ENCODE results near the gene PKIB. TPM values are rescaled to one million over a fixed set of nuclear protein-coding genes. Genes with fewer than 3 reads are reported as not detected.
"Not testable (repeated sequence)": the region's sequence is repeated elsewhere in the genome, so short reads cannot be mapped to it uniquely, and the experiment has no call there.

PKIB gene
- 1.9 and 8.5 TPM in 2 replicates for total RNA-seq

DNA sequence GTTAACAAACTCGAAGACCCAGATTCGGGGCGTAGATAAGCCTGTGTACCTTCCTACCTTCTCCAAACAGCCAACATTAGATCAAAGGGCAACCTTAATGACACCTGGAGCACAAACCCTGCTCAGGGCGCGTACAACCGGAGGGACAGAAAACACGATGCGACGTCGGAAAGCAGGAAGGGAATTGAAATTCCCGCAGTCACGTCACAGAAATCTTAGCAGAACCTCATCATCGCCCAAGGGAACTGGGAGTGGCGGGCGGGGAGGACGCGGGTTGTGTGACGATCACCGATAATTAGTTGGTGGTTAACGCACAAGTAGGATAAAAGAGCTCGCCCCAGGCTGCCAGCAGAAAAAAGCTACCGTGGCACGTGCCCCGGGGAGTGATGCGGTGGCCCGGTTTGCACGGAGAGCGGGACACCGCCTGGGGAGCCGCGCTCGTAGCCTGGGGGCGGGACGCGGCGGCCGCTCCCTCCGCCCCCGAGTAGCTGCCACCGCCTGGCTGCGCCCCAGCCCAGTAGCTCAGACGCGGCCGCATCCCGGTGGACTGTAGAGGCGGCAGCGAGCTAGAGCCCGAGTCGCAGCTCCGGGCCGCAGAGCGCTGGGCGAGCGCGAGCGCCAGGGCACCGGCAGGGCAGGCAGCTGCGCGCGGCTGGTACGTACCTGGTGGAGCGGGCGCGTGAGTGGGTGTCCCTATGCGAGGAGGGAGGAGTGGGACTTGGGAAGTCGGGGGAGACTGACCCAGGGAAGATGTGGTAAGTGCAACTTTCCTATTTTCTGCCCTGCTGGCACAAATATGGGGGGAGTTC, at the start of gene PKIB:
Gene PKIB (plus strand): TSS at position 525 of the 809 bp plus-strand sequence. CDS start 107,390 bp downstream, outside the sequence.
- no peak for DNase-seq (ENCODE audit: extremely low read depth, low read depth, low spot score)

DNA sequence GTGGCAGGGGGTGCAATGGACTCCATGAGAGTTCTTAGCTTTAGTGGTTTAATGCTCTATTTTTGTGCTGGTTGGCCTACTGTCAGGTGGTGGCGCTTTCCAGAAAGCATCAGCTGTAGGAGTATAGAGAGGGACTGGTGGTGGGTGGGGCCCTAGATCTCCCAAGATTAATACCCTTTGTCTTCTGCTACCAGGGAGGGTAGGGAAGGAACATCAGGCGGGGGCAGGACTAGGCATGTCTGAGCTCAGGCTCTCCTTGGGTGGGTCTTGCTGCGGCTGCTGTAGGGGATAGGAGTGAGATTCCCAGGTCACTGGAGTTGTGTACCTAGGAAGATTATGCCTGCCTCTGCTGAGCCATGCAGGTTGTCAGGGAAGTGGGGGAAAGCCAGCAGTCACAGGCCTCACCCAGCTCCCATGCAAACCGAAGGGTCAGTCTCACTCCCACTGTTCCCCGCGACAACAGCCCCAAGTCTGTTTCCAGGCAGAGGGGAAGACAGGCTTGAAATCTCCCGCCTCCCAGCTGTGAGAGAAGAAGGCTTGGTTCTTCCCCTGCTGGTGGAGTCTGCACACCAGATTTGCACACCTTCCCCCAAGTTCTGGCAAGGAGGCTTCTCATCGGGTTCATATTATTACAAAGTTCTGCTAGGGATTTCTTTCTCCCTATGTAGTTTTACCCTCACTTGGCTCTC, 46.7 kb upstream of the PKIB start:
- no peak for DNase-seq (ENCODE audit: extremely low read depth, low read depth, low spot score)

- DNase-seq (ENCODE audit: extremely low read depth, low read depth, low spot score), result no peak
Observed at GRCh38 chr6:122564230-122564629, 46.0 kb upstream of the PKIB start.

- no peak for DNase-seq (ENCODE audit: extremely low read depth, low read depth, low spot score)
Observed at GRCh38 chr6:122565708-122566107, 44.5 kb upstream of the PKIB start.

- DNase-seq (ENCODE audit: extremely low read depth, low read depth, low spot score), result no peak
Observed at GRCh38 chr6:122567034-122567433, 43.2 kb upstream of the PKIB start.

DNA sequence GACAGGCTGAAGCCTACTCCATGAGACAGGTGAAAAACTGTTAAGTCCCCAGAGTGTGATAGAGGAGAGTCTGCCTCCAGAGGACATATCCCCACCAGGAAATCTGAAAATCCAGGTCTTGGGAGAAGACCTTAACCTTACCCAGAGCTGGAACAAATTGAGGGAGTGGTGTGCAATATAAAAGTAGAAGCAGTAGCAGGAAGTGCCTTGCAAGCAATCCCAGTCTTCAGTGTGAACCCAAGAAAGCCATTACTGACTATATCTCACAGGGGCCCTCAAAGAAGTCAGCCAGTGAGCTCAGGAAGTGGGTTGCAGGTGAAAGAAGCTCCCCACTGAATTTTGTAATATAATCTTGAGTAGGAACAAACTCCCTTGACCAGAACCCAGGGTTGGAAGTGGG, 41.9 kb upstream of the PKIB start:
- no peak for DNase-seq (ENCODE audit: extremely low read depth, low read depth, low spot score)

- no peak for DNase-seq (ENCODE audit: extremely low read depth, low read depth, low spot score)
Observed at GRCh38 chr6:122568797-122569221, 41.4 kb upstream of the PKIB start.

- DNase-seq (ENCODE audit: extremely low read depth, low read depth, low spot score), result no peak
Observed at GRCh38 chr6:122569230-122569771, 40.9 kb upstream of the PKIB start.

DNA sequence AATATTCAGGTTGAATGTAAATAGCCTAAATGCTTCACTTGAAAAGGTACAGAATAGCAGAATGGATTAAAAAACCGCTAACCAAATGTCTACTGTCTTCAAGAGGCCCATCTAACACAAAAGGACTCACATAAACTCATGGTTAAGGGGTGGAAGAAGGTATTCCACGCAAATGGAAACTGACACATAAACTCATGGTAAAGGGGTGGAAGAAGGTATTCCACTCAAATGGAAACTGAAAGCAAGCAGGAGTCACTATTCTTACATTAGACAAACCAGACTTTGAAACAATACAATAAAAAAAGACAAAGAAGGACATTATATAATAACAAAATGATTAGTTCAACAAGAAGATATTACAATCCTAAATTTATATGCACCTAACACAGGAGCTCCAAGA, 38.3 kb upstream of the PKIB start:
- no peak for DNase-seq (ENCODE audit: extremely low read depth, low read depth, low spot score)

DNA sequence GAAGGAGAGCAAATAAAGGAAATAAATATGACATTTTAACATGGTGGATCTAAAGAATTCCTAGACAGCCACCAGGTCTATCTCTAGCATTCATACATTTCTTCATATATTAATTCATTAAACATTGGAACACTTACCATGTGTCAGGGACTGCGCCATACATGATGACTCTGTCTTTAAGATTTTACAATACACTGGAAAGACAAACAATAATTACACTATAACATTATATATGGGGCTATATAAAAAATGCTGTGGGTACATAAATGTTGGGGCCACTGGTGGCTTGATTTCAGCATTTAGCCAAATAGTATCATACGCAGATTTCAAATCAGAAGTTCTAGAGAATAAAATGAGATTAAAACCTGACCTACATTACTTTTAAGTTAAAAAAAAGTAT, 33.3 kb upstream of the PKIB start:
- no peak for DNase-seq (ENCODE audit: extremely low read depth, low read depth, low spot score)

GRCh38 chr6:122578961-122579360, 31.2 kb upstream of the PKIB start:
- no peak for DNase-seq (ENCODE audit: extremely low read depth, low read depth, low spot score)

GRCh38 chr6:122580737-122581136, 29.5 kb upstream of the PKIB start:
- no peak for DNase-seq (ENCODE audit: extremely low read depth, low read depth, low spot score)

DNA sequence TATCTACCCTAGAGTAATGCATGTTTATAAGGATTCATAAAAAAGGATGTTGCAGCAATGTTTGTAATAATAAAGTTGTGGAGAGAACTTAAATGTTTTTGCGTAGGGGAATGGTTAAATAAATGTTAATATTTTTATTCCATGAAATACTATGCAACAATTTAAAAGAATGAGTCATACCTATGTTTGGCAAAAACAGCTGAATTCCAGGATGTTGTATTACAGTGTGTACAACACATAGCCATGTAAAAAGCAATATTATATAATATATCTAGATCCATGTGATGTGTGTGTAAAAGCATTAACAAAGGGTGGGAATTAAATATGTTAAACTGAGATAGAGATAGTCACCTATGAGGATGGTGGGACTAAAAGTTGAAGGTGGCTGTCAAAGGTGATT, 21.1 kb upstream of the PKIB start:
- no peak for DNase-seq (ENCODE audit: extremely low read depth, low read depth, low spot score)

DNA sequence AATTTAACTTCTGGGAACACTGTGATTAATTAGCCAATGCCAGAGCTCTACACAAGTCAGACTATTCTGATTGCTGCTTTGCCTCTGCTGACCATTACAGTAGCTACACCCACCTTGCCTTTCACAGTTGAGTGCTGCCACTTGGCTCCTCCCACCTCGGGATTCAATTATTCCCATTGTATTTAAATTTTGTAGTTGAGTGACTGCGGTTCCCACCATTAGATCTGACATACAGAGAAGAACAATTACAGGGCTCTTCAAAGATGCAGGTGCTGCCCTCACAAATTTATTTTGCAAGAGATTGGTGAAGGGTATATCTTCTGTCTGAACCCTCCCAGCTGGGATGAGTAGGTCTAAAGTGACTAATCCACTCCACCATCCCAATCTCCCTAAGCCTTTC, 11.9 kb upstream of the PKIB start:
- not testable (repeated sequence) for DNase-seq (ENCODE audit: extremely low read depth, low read depth, low spot score)

DNA sequence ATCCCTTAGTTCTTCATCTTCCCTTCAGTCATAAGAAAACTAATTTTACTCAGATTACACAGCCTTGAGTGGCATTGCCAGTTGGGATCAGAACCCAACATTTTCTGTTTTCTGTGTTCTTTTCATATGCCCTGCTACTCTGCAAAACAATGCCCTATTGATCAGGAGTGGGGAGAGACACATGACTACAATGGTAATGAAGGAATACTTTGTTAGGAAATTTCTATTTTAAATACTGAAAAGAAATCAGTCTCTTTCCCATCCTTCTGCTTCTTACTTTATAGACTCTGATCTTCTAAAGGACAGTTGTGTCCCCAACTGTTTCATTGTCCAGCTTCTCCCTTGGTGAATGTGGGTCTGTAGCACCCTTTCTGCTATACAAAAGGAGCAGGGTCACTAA, 5.5 kb upstream of the PKIB start:
- no peak for DNase-seq (ENCODE audit: extremely low read depth, low read depth, low spot score)

- DNase-seq (ENCODE audit: extremely low read depth, low read depth, low spot score), result no peak
Observed at GRCh38 chr6:122610690-122611455, 668 bp downstream of the PKIB start.

- no peak for DNase-seq (ENCODE audit: extremely low read depth, low read depth, low spot score)
Observed at GRCh38 chr6:122612838-122613237, 2.6 kb downstream of the PKIB start.

DNA sequence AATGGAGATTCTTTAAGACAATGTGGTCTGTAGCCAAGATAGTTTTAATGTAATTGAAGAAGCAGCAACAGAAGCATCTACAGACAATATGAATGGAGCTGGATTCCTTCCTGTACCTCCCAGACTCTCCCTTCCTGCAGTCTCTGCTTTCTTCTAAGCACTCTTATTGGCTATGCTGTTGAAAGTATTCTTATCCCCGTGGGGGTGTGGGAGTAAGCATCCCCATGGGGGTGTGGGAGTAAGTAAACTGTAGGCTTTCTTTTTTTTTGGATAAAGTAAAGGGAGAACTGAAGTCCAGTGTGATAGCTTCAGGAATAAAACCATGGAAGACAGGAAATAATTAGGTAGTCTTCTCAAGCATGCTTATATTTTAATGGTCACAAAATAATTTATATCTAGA, 4.1 kb downstream of the PKIB start:
- no peak for DNase-seq (ENCODE audit: extremely low read depth, low read depth, low spot score)

- no peak for DNase-seq (ENCODE audit: extremely low read depth, low read depth, low spot score)
Observed at GRCh38 chr6:122615409-122615808, 5.2 kb downstream of the PKIB start.

- no peak for DNase-seq (ENCODE audit: extremely low read depth, low read depth, low spot score)
Observed at GRCh38 chr6:122616877-122617276, 6.7 kb downstream of the PKIB start.

DNA sequence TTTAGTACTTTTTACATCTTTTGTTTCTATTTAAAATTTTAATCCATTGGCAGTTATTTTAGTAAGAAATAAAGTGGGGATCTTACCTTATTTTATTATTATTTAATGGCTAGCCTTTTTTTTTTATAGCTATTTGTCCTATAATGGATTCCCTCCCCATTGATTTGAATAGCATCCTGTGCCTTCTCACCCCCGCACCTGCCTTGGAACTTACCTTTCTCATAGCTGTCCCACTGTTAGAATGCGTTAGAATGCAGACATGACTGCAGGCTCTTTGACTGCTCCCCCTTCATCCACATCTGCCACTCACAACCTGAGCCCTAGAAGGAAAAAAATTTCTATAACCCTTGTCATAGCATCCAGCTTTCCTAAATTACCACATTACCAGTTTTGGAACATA, 9.1 kb downstream of the PKIB start:
- DNase-seq (ENCODE audit: extremely low read depth, low read depth, low spot score), result no peak

All from glomerular endothelial cell (primary cell).